GM12878 (cell line): ENCODE data around the gene BHLHE41. TPM values are rescaled to one million over a fixed set of nuclear protein-coding genes. Genes with fewer than 3 reads are reported as not detected.

Experiments
- BRCA1 ChIP-seq: IDR thresholded peaks from 2 replicates; pipeline ENCODE4 v1.6.1; 2011; ENCODE audit warnings: low read depth, low read length, improper control_type of control experiment
- CEBPB ChIP-seq, 2 experiments: fragments of 150-350 bp in 1 of 2; IDR thresholded peaks; 2 replicates each; pipeline ENCODE4 v1.6.1; 2012 to 2014; ENCODE audit warnings: low read depth in 2 of 2, low read length in 2 of 2, borderline replicate concordance in 1 of 2, inconsistent platforms in 1 of 2
- CHD1 ChIP-seq: IDR thresholded peaks from 2 replicates; pipeline ENCODE4 v1.6.1; 2012; ENCODE audit warnings: low read depth, low read length, improper control_type of control experiment
- EGR1 ChIP-seq, 2 experiments: IDR thresholded peaks; 1 replicate in 1 of 2; 2 replicates in 1 of 2; pipeline ENCODE4 v1.6.1; 2011 to 2012; ENCODE audit warnings: low read depth in 2 of 2, low read length in 2 of 2, borderline replicate concordance in 1 of 2, mild to moderate bottlenecking in 1 of 2, moderate library complexity in 1 of 2
- EZH2 ChIP-seq: IDR thresholded peaks from 2 replicates; pipeline ENCODE4 v1.6.1; 2012; ENCODE audit warnings: low read depth, mild to moderate bottlenecking, control low read depth, inconsistent platforms, low read length, borderline replicate concordance; ENCODE audit not compliant: control insufficient read depth
- HCFC1 ChIP-seq: fragments of 150-350 bp; IDR thresholded peaks from 2 replicates; pipeline ENCODE4 v1.6.1; 2014; ENCODE audit warnings: low read length
- IKZF2 ChIP-seq, 2 experiments: fragments of 450-650 bp; IDR thresholded peaks; 2 replicates each; pipeline ENCODE4 v1.6.1; 2017; ENCODE audit warnings: mild to moderate bottlenecking in 2 of 2, moderate library complexity in 2 of 2
- KDM1A ChIP-seq: fragments of 200-600 bp; sonication (generic); IDR thresholded peaks from 2 replicates; pipeline ENCODE4 v1.6.1; 2016; ENCODE audit warnings: borderline replicate concordance
- NBN ChIP-seq: fragments of 450-650 bp; IDR thresholded peaks from 2 replicates; pipeline ENCODE4 v1.6.1; 2016
- NFYA ChIP-seq: IDR thresholded peaks from 2 replicates; pipeline ENCODE4 v1.6.1; 2011; ENCODE audit warnings: low read depth, mild to moderate bottlenecking, low read length, improper control_type of control experiment, borderline replicate concordance
- NRF1 ChIP-seq: conservative IDR thresholded peaks from 2 replicates; pipeline ENCODE4 v1.6.1; 2011; ENCODE audit warnings: mild to moderate bottlenecking, low read depth, low read length, improper control_type of control experiment
- PML ChIP-seq: IDR thresholded peaks from 2 replicates; pipeline ENCODE4 v1.6.1; 2012; ENCODE audit warnings: low read length, inconsistent platforms
- POLR2A ChIP-seq: IDR thresholded peaks from 2 replicates; pipeline ENCODE4 v1.6.1; 2011; ENCODE audit warnings: low read depth, mild to moderate bottlenecking, low read length
- POU2F2 ChIP-seq: IDR thresholded peaks from 3 replicates; pipeline ENCODE4 v1.6.1; 2011; ENCODE audit warnings: low read depth, mild to moderate bottlenecking, low read length, borderline replicate concordance
- RAD21 ChIP-seq: IDR thresholded peaks from 2 replicates; pipeline ENCODE4 v1.6.1; 2011; ENCODE audit warnings: mild to moderate bottlenecking, low read depth, low read length, moderate library complexity; ENCODE audit not compliant: insufficient read depth
- SMAD5 ChIP-seq: IDR thresholded peaks from 2 replicates; pipeline ENCODE4 v1.6.1; 2016; ENCODE audit warnings: antibody characterized with exemption, low read depth
- SMARCA5 ChIP-seq: fragments of 450-650 bp; IDR thresholded peaks from 2 replicates; pipeline ENCODE4 v1.6.1; 2017; ENCODE audit warnings: mild to moderate bottlenecking
- SREBF2 ChIP-seq: IDR thresholded peaks from 2 replicates; pipeline ENCODE4 v1.6.1; 2012; ENCODE audit warnings: mild to moderate bottlenecking, low read length
- TBL1XR1 ChIP-seq: IDR thresholded peaks from 2 replicates; pipeline ENCODE4 v1.6.1; 2012; ENCODE audit warnings: low read depth, low read length, improper control_type of control experiment
- YY1 ChIP-seq: IDR thresholded peaks from 2 replicates; pipeline ENCODE4 v1.6.1; 2011; ENCODE audit warnings: low read depth, mild to moderate bottlenecking, low read length
- ZNF207 ChIP-seq: fragments of 450-650 bp; IDR thresholded peaks from 2 replicates; pipeline ENCODE4 v1.6.1; 2014; ENCODE audit warnings: antibody characterized with exemption, mild to moderate bottlenecking, borderline replicate concordance
- ZNF274 ChIP-seq: IDR thresholded peaks from one replicate; pipeline ENCODE4 v1.8.0; 2011; ENCODE audit not compliant: insufficient read length, insufficient read depth
- polyA plus RNA-seq, 11 experiments: library from polyadenylated mRNA; depleted of rRNA in 4 of 11; unstranded in 6 of 11; stranded (reverse) in 5 of 11; fragments of >200 nt; fragmentation: Nextera tagmentation in 4 of 11; fragmentation: Illumina TruSeq in 1 of 11; extraction: Ambion mirVana in 4 of 11; extraction: Trizol in 1 of 11; gene quantifications; 1 replicate in 1 of 11; 2 replicates in 10 of 11; pipeline versions ENCODE4 v1.2.1 to v1.2.3, GENCODE V29; 2011 to 2016; ENCODE audit warnings: inconsistent platforms in 2 of 11, missing spikeins in 2 of 11, low read depth in 1 of 11
- total RNA-seq, 4 experiments: library from RNA; depleted of rRNA in 3 of 4; stranded (reverse); fragments of >200 nt in 3 of 4; fragmentation: Illumina TruSeq in 1 of 4; extraction: Trizol in 1 of 4; gene quantifications; 2 replicates each; pipeline versions ENCODE4 v1.2.1 to v1.2.3, GENCODE V29; 2013 to 2021
- TF ChIP-seq, protein P1 (sequence below): IDR thresholded peaks from 2 replicates; pipeline ENCODE4 v1.6.1; 2012; ENCODE audit warnings: low read depth, low read length, improper control_type of control experiment
- TF ChIP-seq, protein P2 (sequence below): fragments of 450-650 bp; conservative IDR thresholded peaks from 2 replicates; pipeline ENCODE4 v1.6.1; 2017; ENCODE audit warnings: mild to moderate bottlenecking, moderate library complexity
- TF ChIP-seq, protein P3 (sequence below): fragments of 450-650 bp; IDR thresholded peaks from 2 replicates; pipeline ENCODE4 v1.6.1; 2016; ENCODE audit warnings: mild to moderate bottlenecking
- TF ChIP-seq, protein P4 (sequence below): fragments of 450-650 bp; IDR thresholded peaks from 2 replicates; pipeline ENCODE4 v1.6.1; 2017; ENCODE audit warnings: mild to moderate bottlenecking, low read depth, inconsistent platforms; ENCODE audit not compliant: poor library complexity, severe bottlenecking

Gene BHLHE41
- total and polyA plus RNA-seq, 10 of the 15 experiments (the other 5 are each of a cell fraction or from before 2014, with no cell fraction given): 0.02 to 1.5 (median 0.07) TPM; not detected in 3

DNA sequence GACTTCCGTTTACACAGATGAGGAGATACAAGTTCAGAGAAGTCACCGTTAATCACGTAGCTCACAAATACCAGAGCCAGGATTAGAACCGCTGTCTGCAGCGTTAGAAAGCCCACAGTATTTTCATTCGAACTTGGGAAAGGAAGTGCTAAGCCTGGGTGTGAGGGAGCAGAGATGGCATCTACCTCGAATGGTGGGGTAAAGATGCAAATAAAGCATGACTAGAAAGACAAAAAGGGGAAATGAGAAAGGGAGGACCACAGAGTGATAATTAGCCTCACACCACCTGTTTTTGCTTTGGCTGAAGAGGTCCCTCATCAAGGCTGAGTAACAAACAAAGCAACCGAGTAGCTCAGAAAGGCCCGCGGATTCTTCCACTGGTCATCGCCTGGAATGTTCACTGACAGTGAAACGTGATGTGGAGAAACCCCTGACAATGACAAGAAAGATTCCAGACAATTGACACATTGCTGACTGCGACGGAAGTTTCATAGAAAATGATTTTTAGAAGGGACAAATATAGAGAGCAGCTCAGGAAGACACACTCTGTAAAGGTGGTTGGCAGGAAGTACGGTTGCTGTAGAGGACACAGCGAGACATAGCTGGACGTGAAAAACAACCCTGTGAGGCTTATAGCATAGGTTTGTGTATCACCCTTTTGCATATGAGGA is 31.5 kb upstream of the BHLHE41 start (continued):
- no peak for TF ChIP-seq EGR1 (IDR thresholded peaks at IDR 0.05; ENCODE audit: borderline replicate concordance in 1 of 2, low read depth in 2 of 2, low read length in 2 of 2)
- peak; percentile 54 for TF ChIP-seq YY1
- TF ChIP-seq HCFC1: no peak
- no peak; the same call in 1 of the 2 replicates for TF ChIP-seq TBL1XR1
- no peak for TF ChIP-seq NRF1
- no peak for TF ChIP-seq ZNF274
- no peak for TF ChIP-seq CHD1
- peak; percentile 96 for TF ChIP-seq NBN
- peak; percentile 98 for TF ChIP-seq POU2F2
- TF ChIP-seq, protein P1, sequence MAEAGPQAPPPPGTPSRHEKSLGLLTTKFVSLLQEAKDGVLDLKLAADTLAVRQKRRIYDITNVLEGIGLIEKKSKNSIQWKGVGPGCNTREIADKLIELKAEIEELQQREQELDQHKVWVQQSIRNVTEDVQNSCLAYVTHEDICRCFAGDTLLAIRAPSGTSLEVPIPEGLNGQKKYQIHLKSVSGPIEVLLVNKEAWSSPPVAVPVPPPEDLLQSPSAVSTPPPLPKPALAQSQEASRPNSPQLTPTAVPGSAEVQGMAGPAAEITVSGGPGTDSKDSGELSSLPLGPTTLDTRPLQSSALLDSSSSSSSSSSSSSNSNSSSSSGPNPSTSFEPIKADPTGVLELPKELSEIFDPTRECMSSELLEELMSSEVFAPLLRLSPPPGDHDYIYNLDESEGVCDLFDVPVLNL: no peak
- no peak for TF ChIP-seq SMARCA5
- TF ChIP-seq SMAD5: no peak
- no peak for TF ChIP-seq BRCA1
- TF ChIP-seq, protein P2, sequence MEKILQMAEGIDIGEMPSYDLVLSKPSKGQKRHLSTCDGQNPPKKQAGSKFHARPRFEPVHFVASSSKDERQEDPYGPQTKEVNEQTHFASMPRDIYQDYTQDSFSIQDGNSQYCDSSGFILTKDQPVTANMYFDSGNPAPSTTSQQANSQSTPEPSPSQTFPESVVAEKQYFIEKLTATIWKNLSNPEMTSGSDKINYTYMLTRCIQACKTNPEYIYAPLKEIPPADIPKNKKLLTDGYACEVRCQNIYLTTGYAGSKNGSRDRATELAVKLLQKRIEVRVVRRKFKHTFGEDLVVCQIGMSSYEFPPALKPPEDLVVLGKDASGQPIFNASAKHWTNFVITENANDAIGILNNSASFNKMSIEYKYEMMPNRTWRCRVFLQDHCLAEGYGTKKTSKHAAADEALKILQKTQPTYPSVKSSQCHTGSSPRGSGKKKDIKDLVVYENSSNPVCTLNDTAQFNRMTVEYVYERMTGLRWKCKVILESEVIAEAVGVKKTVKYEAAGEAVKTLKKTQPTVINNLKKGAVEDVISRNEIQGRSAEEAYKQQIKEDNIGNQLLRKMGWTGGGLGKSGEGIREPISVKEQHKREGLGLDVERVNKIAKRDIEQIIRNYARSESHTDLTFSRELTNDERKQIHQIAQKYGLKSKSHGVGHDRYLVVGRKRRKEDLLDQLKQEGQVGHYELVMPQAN: 0 out of 2 replicates have a peak, but pooled peaks have one; percentile 58
- TF ChIP-seq, protein P3, sequence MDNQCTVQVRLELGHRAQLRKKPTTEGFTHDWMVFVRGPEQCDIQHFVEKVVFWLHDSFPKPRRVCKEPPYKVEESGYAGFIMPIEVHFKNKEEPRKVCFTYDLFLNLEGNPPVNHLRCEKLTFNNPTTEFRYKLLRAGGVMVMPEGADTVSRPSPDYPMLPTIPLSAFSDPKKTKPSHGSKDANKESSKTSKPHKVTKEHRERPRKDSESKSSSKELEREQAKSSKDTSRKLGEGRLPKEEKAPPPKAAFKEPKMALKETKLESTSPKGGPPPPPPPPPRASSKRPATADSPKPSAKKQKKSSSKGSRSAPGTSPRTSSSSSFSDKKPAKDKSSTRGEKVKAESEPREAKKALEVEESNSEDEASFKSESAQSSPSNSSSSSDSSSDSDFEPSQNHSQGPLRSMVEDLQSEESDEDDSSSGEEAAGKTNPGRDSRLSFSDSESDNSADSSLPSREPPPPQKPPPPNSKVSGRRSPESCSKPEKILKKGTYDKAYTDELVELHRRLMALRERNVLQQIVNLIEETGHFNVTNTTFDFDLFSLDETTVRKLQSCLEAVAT: peak; percentile 88
- no peak for TF ChIP-seq SREBF2
- peak; percentile 68; the same call in 1 of the 2 replicates for TF ChIP-seq PML
- no peak for TF ChIP-seq EZH2
- TF ChIP-seq, protein P4, sequence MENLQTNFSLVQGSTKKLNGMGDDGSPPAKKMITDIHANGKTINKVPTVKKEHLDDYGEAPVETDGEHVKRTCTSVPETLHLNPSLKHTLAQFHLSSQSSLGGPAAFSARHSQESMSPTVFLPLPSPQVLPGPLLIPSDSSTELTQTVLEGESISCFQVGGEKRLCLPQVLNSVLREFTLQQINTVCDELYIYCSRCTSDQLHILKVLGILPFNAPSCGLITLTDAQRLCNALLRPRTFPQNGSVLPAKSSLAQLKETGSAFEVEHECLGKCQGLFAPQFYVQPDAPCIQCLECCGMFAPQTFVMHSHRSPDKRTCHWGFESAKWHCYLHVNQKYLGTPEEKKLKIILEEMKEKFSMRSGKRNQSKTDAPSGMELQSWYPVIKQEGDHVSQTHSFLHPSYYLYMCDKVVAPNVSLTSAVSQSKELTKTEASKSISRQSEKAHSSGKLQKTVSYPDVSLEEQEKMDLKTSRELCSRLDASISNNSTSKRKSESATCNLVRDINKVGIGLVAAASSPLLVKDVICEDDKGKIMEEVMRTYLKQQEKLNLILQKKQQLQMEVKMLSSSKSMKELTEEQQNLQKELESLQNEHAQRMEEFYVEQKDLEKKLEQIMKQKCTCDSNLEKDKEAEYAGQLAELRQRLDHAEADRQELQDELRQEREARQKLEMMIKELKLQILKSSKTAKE: peak; percentile 85
- no peak for TF ChIP-seq NFYA
- TF ChIP-seq IKZF2 (IDR thresholded peaks at IDR 0.05): peak; percentile 97 to 98
- peak; percentile 78; the same call in 1 of the 2 replicates for TF ChIP-seq ZNF207
- no peak for TF ChIP-seq CEBPB (IDR thresholded peaks at IDR 0.05; ENCODE audit: borderline replicate concordance in 1 of 2, low read depth in 2 of 2, low read length in 2 of 2)
- no peak for TF ChIP-seq KDM1A
- TF ChIP-seq RAD21: 0 out of 2 replicates have a peak, but pooled peaks have one; percentile 15
- TF ChIP-seq POLR2A: peak; percentile 51; the same call in 1 of the 2 replicates
